ENCODE measurements around the gene QRICH1.

QRICH1 gene

DNA sequence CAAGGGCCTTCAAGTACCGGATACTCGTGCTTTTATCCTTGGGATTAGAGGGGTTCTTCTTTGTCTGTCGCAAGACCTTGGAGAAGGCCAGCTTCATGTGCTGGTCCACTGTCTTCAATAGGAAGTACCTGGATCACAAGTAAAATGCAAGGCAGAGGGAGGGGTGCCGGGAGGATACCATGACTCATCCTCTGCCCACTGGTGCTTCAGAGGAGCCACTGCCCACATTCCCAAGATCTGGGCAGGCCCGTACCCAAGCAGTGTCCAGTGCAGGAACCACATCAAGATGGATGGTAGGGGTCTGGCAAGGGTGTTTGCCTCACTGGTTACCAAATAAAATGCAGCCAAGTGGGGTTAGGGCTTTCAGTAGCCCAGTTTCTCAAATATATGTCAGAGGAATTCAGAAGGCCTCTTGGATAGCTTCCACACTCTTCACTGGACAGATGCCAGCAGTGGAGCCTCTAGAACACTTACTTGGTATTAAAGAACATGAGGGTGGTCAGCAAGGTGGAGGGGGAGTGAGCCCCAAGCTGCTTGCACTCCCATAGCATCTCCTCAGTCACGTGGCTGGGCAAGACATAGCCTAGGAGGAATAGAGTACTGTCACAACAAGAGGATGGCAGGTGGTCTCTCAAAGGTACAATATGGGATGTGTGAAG is 61.1 kb downstream of the QRICH1 start:
- no peak for DNase-seq

DNA sequence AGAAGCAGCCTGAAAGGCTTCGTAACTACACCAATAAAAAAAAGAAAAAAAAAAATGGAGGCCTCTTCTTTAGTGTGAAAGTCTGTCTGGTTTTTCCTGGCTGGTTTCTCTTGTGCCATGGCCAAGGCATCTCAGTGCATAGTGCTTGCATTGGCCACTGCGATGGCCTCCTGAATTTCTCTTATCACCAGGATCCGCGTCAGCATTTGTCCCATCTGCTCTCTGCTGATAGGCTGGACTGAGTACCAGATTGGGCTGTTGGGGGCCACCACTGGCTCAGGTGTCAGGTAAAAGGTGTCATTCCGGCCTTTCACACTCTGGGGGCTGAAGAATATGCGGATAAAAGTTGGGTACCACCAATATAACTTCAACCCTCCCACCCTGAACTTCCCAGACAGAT is 63.5 kb downstream of the QRICH1 start:
- DNase-seq = no peak

DNA sequence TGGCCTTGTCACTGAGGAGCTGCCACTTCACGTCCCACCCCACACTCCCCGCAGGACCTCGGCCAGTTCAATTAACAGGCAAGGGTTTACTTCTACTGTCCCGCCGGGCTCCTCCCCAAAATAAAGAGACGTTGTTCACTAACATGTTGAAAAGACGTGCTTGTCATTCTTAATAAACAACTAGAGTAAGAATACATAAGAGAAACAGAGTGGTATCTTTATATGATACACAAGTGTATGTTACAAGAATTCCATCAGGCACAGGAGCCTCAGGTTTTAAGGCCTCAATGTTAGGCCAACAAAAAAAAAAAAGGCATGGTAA is 64.3 kb downstream of the QRICH1 start:
- no peak for DNase-seq

DNA sequence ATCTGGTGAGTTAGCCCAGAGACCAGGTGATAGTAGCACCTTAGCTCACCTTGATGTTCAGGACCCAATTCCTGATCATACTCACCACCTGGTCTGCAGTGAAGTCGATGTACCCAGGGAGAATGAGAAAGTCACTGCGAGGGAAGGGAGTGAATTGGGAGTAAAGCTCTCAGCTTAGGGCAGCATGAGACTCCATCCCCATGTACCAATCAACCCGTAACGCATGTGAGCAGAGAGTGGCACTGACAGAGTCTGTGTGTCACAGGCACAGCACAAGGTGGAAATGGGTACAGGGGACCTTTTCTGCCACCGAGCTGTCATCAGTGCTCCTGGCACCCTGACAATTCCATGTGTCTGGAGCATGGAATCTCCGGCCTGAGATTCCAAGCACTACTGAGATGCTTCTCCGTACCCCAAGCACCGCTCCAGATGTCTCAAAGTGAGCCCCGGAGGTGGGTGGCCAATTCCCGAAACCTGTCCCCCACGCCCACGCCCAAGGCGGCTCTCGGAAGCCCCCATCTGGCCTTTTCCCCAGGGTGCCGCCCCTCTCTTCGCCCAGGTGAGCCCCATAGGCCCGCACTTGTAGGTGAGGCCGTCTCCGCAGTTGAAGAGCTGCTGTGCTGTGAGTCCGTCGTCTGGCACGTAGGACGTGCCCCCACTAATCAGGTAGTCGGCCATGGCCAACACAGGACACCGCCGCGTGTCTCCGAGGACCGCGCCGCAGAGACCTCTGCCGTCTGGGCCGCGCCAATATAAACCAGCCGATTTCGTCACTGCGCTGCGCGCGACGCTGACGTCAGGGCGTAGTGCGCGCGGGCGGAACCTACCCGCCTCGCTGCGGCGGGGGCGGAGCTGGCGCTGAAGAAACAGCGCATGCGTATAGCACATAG is 65.0 kb downstream of the QRICH1 start, which contains the start of gene IMPDH2:
Gene IMPDH2 (minus strand): TSS at position 726 of the 890 bp plus-strand sequence. CDS start 48 bp downstream, at position 678.
- peak; percentile 75 for DNase-seq

DNA sequence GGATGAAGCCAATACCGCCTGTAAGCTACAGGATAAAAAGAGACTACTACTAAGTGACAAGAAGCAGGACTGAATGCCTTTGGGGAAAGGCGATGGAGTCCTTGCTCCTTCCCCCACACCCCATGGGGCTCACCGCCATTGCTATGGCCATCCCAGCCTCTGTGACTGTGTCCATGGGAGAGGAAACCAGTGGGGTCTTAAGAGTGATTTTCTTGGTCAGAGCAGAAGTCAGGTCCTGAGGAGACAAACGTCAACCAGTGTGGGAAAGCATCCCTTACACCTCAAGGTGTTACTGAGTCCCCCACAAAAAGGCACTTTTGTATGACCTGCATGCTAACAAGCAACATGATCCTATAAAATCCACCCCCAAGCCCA is 65.6 kb downstream of the QRICH1 start:
- no peak for DNase-seq

DNA sequence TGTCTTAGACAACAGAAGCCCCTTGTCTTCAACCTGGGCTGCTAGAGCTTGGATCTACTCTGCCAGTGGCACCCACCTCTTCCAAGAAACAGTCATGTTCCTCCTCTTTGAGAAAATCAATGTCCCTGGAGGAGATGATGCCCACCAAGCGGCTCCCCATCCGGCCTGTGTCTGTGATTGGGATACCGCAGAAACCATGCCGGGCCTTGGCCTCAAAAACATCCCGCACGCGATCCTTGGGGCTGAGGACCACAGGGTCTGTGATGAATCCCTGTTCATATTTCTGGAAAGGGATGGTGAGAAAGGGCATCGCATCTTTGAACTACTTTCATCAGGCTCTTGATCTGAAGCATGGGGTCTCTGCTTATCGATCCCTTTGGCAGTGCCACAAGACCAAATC is 66.2 kb downstream of the QRICH1 start:
- no peak for DNase-seq

DNA sequence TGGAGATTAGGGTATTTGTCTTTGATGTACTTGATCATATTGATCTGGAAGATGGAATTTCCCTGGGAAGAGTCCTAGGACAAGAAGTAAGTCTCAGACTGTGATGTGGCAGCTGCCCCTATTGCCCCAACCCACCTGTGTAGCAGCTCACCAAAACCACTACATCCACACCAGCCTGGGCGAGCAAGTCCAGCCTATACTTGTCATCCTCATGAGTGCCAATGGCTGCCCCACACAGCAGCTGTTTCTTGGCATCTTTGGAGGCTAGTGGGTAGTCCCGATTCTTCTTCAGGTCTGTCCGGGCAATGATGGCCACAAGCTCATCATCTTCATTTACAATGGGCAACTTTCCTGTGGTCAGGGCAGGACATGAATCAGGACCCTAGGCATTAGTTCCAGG is 67.3 kb downstream of the QRICH1 start:
- no peak for DNase-seq

DNA sequence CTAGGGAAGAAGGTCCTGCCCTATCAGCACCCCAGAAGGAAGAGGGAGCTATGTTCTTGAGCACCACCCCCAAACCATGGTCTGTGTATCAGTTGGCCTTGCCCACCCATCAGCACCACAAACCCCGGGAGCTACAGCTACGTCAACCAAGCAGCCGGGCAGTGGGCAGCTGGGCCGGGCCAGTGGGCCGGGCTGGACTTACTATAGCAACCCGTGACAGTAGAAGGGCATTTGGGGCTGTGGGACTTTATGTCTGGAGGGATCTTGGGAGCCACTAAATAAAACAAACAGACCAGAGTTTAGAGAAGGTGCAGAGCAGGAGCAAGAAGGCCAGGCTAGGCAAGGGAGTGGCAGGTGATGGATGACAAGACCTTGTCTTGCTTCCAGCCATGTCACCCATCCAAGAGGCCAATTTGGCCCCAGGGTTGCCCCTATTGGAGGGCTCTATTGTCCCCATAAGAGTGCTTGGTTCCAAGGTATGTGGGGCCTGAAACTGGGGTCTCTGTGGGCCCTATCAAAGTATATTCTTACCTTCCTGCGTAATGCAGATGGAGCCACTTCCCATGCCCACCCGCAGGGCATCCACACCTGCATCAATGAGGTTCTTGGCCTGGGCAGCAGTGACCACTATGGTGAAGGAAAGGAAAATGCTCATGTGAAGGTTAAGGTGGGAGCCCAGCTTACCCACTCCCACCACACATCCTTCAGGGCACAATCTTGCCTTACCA is 67.9 kb downstream of the QRICH1 start:
- DNase-seq = no peak

DNA sequence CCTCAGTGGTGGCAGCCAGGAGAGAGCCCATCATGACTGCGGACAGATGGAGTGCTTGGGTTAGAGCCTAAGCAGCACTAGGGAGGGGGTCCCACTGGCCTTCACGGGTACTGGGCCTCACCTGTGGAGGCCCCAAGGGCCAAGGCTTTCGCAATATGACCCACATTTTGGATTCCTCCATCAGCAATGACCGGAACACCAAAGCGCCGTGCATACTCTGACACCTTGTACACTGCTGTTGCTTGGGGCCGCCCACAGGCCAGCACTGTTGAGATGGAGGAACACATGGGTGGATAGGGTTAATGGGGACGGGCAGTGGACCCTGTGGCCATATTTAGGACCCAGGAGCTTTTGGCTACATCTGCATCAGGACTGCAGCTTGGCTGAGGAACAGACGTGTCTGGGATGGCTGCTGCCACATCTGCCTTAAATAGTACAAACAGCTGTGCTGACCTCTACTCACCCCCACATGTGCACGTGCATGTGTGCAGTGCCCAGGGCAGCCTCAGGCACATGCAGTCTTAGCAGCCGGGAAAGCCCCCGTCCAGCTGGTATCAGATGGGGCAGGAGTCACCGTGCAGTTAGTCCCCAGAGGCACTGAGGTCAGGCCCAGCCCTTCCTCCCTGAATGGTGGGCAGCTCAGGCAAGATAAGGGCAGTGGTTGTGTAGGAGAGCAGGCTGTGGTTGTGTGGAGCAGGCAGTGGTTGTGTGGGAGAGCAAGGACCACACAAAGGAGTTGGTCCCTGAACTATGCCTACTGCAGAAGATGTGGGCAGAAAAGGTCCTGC is 68.7 kb downstream of the QRICH1 start:
- DNase-seq = no peak

DNA sequence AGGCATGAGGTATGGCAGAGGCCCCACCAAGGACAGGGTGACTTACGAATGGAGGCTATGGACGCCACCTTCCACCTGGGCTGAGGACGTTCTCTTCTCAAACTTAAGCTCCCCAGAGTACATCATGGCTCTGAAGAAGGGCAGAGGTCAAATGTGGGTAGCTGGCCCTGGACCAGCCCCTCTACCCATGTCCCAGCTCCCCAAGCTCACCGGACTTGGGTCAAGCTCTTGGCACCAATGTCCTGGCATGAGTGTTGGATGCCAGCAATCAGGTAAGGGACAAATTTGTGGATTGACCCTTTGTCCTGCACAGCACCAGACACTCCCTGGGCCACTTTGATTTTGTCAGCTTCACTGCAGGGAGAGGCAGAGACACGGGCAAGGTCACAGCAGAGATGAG is 69.4 kb downstream of the QRICH1 start:
- no peak for DNase-seq

DNA sequence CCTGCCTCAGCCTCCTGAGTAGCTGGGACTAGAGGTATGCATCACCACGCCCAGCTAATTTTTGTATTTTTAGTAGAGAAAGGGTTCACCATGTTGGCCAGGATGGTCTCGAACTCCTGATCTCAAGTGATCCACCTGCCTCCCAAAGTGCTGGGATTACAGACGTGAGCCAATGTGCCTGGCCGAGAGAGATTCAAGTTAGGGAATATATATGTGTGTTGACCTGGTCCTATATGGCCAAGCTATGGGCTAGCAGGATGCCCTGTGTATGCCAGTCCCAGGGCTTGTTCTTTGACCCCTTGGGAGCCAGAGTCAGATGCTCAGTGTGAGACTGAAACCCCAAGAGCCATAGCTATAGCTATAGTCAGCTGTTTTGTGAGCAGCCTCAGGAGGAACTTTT is 70.1 kb downstream of the QRICH1 start:
- DNase-seq = no peak

DNA sequence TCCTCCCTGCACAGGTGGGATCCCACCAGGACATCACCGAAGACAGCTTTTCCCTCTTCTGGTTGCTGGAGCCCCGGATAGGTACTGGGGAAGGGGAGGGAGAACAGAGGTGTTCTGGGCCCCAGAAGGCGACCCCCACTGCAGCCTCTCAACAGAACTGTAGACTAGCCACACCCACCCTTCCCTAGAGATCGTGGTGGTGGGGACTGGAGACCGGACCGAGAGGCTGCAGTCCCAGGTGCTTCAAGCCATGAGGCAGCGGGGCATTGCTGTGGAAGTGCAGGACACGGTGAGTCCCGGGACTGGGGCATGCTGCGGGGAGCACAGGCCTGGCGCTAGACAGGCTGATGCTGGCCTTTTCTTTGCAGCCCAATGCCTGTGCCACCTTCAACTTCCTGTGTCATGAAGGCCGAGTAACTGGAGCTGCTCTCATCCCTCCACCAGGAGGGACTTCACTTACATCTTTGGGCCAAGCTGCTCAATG is 71.1 kb downstream of the QRICH1 start:
- no peak for DNase-seq

DNA sequence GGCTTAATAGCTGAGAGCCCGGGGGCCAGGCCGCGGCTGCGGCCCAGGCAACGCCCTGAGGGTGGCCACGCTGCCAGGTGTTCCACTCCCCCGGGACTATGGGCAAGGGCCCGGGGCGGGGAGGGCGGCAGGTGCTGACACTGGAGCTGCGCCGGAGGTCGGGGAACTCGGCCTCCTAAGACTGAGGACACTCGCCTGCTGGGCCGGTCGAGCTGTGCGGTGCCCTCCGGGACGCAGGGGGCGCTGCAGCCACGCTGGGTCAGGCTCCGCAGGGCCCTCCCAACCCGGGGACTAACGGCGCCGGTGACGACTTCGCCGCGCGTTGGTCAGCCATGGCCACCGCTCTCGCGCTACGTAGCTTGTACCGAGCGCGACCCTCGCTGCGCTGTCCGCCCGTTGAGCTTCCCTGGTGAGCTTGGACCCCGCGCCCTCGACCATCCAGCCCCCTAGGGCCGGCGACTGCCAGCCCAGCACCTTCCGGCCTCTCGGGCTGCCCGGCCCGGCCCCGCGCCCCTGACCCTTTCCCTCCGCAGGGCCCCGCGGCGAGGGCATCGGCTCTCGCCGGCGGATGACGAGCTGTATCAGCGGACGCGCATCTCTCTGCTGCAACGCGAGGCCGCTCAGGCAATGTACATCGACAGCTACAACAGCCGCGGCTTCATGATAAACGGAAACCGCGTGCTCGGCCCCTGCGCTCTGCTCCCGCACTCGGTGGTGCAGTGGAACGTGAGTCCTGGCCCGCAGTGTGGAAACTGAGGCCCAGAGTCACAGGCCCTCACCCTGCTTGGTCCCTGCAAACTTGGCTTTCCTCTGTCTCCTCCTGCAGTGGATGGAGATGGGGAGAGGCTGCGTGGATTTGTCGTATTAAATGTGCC is 71.8 kb downstream of the QRICH1 start, which contains the start of gene NDUFAF3:
Gene NDUFAF3 (plus strand): TSS at position 309 of the 875 bp plus-strand sequence. CDS start 24 bp downstream, at position 333.
- DNase-seq = peak; percentile 88

DNA sequence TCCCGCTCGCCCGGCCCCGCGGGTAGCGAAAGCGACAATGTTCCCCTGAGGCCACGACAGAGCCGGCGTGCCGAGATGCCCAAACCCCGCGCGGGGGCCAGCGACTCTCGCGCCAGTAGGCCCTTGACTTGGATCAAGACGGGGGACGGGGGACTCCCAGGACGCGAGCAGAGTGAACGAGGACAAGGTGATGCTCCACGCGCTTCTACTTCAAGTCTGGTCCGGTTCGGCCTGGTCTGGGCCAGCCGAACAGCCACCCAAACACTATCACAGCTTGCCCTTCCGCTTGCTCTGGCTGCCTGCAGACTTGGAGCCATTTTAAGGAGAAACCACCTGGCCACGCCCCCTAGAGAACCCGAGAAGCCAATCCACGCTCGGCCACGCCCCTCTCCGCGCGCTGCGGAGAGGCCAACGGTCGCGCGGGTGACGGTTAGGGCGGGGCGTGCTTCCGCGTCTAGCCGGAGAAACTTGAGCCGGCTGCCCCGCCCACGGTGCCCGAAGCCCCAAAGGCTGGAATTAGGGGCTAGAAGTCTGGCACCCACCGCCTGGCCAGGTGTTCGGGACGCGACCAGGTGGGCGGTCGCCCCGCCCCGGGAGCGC is 72.6 kb downstream of the QRICH1 start:
- DNase-seq = peak; percentile 92

DNA sequence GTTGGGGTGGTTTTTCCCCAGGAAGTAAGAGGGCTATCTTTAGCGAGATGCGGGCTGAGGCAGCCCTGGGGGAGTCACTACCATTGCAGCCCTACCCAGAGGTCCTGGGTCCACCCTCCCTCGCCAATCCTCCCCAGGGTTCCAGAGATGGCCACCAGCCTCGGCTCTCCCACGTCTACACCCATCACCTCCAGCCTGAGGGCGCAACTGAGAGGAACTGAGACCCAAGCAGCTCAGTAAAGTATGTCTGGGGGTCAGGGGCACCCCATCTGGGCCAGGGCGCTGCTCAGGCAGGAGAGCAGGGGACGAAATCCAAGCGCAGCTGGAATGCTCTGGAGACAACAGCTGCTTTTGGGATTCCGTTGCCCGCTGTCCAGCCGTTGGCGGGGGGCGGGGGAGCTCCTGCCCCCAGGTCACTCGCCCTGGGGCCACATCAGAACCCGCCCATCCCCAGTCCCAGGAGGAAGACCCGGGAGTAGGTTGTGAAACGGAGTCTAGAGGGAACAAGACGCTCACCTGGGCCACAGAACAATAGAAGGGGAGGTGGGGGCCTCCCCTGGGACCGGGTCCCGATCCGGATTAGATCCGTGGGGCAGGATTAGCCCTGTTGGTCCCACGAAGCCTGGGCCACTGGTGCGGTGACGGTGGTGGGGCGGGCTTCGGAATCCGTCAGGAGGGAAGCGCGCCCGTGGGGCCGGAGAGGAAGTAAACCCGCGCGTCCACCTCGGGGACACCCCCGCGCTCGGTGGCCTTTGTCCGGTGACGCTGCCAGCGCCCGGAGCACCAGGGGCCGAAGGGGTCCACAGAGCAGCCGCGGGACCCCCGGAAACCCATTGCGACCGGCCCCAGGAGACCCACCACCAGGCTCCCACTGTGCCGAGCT is 73.3 kb downstream of the QRICH1 start:
- DNase-seq = no peak

DNA sequence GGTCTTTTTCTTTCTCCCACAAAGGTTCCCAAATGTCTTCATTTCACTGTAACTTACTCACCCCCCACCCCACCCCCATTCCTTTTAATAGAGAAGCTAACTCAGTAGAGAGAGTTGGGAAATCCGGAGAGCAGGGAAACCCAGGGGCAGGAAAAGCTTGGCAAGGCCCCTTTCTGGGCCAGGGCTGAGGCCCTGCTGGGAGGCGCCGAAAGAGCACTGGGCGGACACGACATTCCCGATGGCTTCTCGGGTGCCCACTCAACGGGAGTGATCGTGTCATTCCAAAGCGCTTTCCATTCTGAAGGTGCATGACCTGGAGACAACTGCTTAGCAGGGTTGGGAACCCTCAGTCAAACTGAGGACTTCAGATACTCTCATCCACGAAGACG is 73.9 kb downstream of the QRICH1 start:
- DNase-seq = no peak

DNA sequence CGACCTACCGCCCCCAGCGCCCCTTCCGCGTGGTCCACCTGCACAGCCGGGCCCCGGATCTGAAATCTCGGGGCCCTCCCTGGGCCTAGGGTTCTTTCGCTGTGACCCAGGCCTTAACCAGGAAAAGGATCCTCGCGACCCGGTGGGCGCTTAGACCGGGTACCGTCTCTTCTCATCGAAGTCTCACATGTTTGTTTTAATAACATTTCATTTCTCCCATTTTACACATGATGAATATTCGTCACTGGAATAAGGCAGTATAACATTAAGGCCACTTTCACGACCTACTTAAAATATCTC is 75.2 kb downstream of the QRICH1 start:
- DNase-seq = no peak

DNA sequence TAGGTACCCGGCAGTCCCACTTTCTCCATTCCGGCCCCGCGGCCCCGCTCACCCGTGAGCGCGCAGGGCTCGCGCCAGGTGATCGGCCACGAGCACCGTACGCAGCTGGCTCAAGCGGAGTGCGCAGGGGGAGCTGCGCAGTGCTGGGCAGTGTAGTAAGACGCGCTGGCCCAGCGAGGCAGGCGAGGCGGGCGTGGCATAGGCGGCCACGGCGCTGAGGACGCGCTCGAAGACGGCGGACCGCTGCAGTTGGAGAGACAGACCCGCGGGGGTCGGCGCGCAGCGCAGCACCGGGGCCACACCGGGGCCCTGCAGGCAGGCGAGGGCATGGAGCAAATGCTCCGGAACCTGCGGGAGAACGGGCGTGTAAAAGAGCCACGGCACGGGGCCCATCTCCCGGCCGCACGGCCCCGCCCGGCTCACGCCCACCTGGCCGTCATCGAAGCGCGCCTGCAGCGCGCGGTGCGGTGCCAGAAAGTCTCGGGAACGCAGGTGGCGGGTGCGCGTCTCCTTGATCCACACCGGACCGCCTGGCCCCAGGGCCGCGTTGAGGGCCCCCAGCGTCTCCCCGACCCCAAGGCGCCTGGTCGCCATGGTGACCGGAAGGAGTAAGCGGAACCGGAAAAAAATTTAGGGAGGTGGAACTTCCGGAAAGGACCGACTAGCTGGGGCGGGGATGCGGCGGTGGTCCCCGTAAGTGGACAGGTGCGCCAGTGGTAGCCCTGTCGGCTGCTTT is 75.7 kb downstream of the QRICH1 start, which contains the start of gene DALRD3:
Gene DALRD3 (minus strand): TSS at position 610 of the 736 bp plus-strand sequence. CDS start 16 bp downstream, at position 594.
- peak; percentile 80 for DNase-seq

DNA sequence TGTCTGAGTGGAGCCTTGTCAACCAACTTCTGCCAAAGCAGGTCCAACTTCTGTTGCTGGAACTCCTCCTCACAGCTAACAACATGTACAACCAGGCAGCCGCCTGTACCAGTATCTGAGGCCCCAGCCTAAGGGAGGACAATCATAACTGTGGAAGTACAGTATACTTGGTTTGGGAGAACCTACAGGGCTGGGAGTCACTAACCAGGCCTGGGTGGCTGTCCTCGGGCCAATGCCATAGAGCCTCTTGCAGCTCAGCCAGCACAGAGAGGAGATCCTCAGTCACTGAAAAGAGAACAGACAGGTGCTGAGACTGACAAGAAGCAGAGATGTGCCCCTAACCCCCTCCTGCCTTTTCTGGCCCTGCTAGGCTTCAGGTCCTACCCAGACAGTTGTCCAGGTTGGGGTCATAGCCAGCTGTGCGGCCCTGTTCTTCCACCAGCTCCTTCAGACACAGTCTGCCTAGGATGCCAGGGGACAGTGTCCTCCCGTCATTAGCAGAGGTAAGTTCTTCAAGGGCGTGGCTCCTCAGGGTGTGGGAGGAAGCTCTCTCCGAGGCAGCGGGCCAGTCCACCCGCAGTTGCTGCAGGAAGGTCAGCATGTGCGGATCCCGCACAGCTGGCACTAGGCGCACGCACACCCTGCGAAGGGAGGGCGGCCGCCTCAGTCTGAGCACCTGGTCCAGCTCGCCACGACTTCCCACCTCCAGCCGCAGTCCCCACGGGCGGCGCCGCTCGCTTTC is 76.5 kb downstream of the QRICH1 start:
- DNase-seq = no peak
